Right renal cortex interstitium (tissue), 3 donors: ENCODE results near the gene B3GNT4. TPM values are rescaled to one million over a fixed set of nuclear protein-coding genes. Genes with fewer than 3 reads are reported as not detected.

Experiments used
- polyA plus RNA-seq, 3 donors: library from polyadenylated mRNA; unstranded; fragments of 120-200 nt; gene quantifications; one replicate each; pipeline ENCODE4 v1.2.1, GENCODE V29; 2013; ENCODE audit not compliant: insufficient read length in 3 of 3

Gene B3GNT4
- polyA plus RNA-seq, 3 donors: 2.5 to 3.8 (median 3.3) TPM

Other genes with a start within 250 kb of the B3GNT4 start
- 10 to 100 TPM; 34.7 to 36.0 (median 35.7) TPM for gene BCL7A, start 181.8 kb upstream of the B3GNT4 start, polyA plus RNA-seq
- gene MLXIP, start 125.0 kb upstream of the B3GNT4 start, polyA plus RNA-seq: 10 to 100 TPM; 25.2 to 27.9 (median 25.5) TPM
- not detected for gene IL31, start 29.5 kb upstream of the B3GNT4 start, polyA plus RNA-seq
- 1 to 10 TPM; 3.7 to 4.5 (median 4.4) TPM for gene LRRC43, start 20.6 kb upstream of the B3GNT4 start, polyA plus RNA-seq
- gene DIABLO, start 22.3 kb downstream of the B3GNT4 start, polyA plus RNA-seq: 10 to 100 TPM; 79.8 to 88.1 (median 85.4) TPM
- 10 to 100 TPM; 16.5 to 20.4 (median 18.0) TPM for gene VPS33A, start 62.8 kb downstream of the B3GNT4 start, polyA plus RNA-seq
- 10 to 100 TPM; 41.1 to 43.0 (median 41.9) TPM for gene CLIP1, start 219.0 kb downstream of the B3GNT4 start, polyA plus RNA-seq